ENCODE measurements around the gene VAC14.

DNA sequence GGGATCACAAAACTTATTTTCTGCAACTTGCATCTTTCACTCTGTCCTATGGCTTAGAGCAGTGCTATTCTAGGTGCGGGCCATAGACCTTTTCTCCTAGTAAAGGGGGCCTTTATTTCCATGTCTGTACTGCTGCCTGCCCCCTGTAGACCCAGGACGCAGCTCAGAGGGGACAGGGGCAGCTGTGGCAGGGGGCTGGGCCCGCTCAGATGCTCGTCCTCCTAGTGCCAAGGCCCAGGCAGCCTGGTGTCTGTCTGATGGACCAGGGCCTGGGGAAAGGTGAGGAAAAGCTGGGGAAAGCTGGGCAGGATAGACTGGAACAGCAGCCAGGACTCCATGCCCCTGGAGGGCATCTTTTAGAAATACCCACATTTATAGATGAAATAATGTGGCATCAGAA lies 25.6 kb downstream of the VAC14 start:
- TF ChIP-seq TAF1 (IDR thresholded peaks at IDR 0.05; ENCODE audit: borderline replicate concordance, insufficient read depth, low read length) (no peak), POLR2AphosphoS5 (IDR thresholded peaks at IDR 0.05; ENCODE audit: low read depth, low read length) (no peak), SIN3A (IDR thresholded peaks at IDR 0.05; ENCODE audit: borderline replicate concordance, insufficient read depth, low read length) (no peak), FOXP2 (optimal IDR thresholded peaks at IDR 0.05; ENCODE audit: borderline replicate concordance, extremely low read depth, extremely low read length, insufficient read depth) (no peak)
- TF ChIP-seq, protein P1, sequence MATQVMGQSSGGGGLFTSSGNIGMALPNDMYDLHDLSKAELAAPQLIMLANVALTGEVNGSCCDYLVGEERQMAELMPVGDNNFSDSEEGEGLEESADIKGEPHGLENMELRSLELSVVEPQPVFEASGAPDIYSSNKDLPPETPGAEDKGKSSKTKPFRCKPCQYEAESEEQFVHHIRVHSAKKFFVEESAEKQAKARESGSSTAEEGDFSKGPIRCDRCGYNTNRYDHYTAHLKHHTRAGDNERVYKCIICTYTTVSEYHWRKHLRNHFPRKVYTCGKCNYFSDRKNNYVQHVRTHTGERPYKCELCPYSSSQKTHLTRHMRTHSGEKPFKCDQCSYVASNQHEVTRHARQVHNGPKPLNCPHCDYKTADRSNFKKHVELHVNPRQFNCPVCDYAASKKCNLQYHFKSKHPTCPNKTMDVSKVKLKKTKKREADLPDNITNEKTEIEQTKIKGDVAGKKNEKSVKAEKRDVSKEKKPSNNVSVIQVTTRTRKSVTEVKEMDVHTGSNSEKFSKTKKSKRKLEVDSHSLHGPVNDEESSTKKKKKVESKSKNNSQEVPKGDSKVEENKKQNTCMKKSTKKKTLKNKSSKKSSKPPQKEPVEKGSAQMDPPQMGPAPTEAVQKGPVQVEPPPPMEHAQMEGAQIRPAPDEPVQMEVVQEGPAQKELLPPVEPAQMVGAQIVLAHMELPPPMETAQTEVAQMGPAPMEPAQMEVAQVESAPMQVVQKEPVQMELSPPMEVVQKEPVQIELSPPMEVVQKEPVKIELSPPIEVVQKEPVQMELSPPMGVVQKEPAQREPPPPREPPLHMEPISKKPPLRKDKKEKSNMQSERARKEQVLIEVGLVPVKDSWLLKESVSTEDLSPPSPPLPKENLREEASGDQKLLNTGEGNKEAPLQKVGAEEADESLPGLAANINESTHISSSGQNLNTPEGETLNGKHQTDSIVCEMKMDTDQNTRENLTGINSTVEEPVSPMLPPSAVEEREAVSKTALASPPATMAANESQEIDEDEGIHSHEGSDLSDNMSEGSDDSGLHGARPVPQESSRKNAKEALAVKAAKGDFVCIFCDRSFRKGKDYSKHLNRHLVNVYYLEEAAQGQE (IDR thresholded peaks at IDR 0.05; ENCODE audit: insufficient read depth in 1 of 2, low read depth in 2 of 2, low read length in 2 of 2): no peak
